Caco-2 (cell line): ENCODE results near the gene ASXL1. TPM values are rescaled to one million over a fixed set of nuclear protein-coding genes. Genes with fewer than 3 reads are reported as not detected.

ENCODE experiments used
- BruUV-seq: library from RNA; stranded (reverse); fragments of 400-500 nt; replicated peaks from 2 replicates; lab custom pipeline; 2021; lab: Mats Ljungman, UMichigan
- CTCF ChIA-PET: fragments of 300-600 bp; sonication (Branson Sonifier 250); formaldehyde crosslinking; loops from one replicate; lab custom pipeline; 2022; ENCODE audit warnings: antibody characterized with exemption; lab: Charles Lee
- POLR2A ChIA-PET: fragments of 300-600 bp; sonication (Branson Sonifier 250); formaldehyde crosslinking; loops from one replicate; lab custom pipeline; 2022; ENCODE audit warnings: antibody characterized with exemption; lab: Charles Lee
- DNase-seq, 2 experiments: peaks; one replicate each; pipeline versions ENCODE4 v3.0.0 to v3.0.0-alpha.2; 2020 to 2022
- H3K27me3 ChIP-seq: replicated peaks from 2 replicates; pipeline ENCODE4 v1.6.0; 2011; ENCODE audit warnings: low read length; ENCODE audit not compliant: control insufficient read depth, insufficient read depth
- H3K36me3 ChIP-seq: 2 replicates; pipeline ENCODE4 v1.5.1; 2011; ENCODE audit warnings: low read length; ENCODE audit not compliant: control insufficient read depth, insufficient read depth
- H3K4me1 ChIP-seq: fragments of 250-450 bp; sonication (Bioruptor Pico); 2 replicates; pipeline ENCODE4 v1.5.1; 2020; ENCODE audit warnings: mild to moderate bottlenecking
- H3K4me3 ChIP-seq: 2 replicates; pipeline ENCODE4 v1.5.1; 2011; ENCODE audit warnings: low read depth, mild to moderate bottlenecking, control low read depth, low read length
- H3K9me3 ChIP-seq: fragments of 250-450 bp; sonication (Bioruptor Pico); 2 replicates; pipeline ENCODE4 v1.5.1; 2020; ENCODE audit warnings: mild to moderate bottlenecking, moderate library complexity
- H3K27ac Mint-ChIP-seq: one replicate; pipeline ENCODE4 v1.8.0; 2022; ENCODE audit warnings: mixed read lengths; ENCODE audit not compliant: unreplicated experiment
- H3K27me3 Mint-ChIP-seq: one replicate; pipeline ENCODE4 v1.8.0; 2022; ENCODE audit warnings: mixed read lengths; ENCODE audit not compliant: insufficient read depth, unreplicated experiment
- H3K36me3 Mint-ChIP-seq: one replicate; pipeline ENCODE4 v1.8.0; 2022; ENCODE audit warnings: mild to moderate bottlenecking, mixed read lengths; ENCODE audit not compliant: insufficient read depth, unreplicated experiment
- H3K4me1 Mint-ChIP-seq: one replicate; pipeline ENCODE4 v1.8.0; 2022; ENCODE audit warnings: low read depth, mixed read lengths; ENCODE audit not compliant: unreplicated experiment
- H3K4me3 Mint-ChIP-seq: one replicate; pipeline ENCODE4 v1.8.0; 2022; ENCODE audit warnings: mild to moderate bottlenecking, moderate library complexity, mixed read lengths; ENCODE audit not compliant: unreplicated experiment
- H3K9me3 Mint-ChIP-seq: one replicate; pipeline ENCODE4 v1.8.0; 2022; ENCODE audit warnings: mixed read lengths; ENCODE audit not compliant: unreplicated experiment
- intact Hi-C: fragments of 100-400 bp; cut with micrococcal nuclease; formaldehyde crosslinking; loops from one replicate; pipeline ENCODE4 v1.10.0; 2022; ENCODE audit not compliant: unreplicated experiment
- total RNA-seq: library from RNA; stranded (reverse); gene quantifications from 2 replicates; pipeline ENCODE4 v1.2.3, GENCODE V29; 2022
- TF ChIP-seq, protein P1 (sequence below), 2 experiments: fragments of 200-600 bp in 1 of 2; IDR thresholded peaks; 1 replicate in 1 of 2; 2 replicates in 1 of 2; pipeline versions ENCODE4 v1.5.1 to v1.8.0; 2011 to 2022; ENCODE audit warnings: antibody characterized with exemption in 1 of 2, control low read depth in 1 of 2, inconsistent platforms in 1 of 2, low read depth in 1 of 2, low read length in 1 of 2, mild to moderate bottlenecking in 1 of 2, moderate library complexity in 1 of 2; ENCODE audit not compliant: insufficient read depth in 1 of 2, severe bottlenecking in 1 of 2, unreplicated experiment in 1 of 2

The ASXL1 gene
- total RNA-seq, 1 experiment from 2014 or later = 226 TPM

GRCh38 chr20:32433311-32434021, 75.3 kb downstream of the ASXL1 start:
- ChIA-PET CTCF (no interaction called here), POLR2A (no interaction called here)
- Mint-ChIP-seq H3K4me1 (no peaks in the 10 kb centered on the region), H3K27me3 (no peaks in the 10 kb centered on the region), H3K9me3 (no peaks in the 10 kb centered on the region), H3K27ac (no peak overlapping the region), H3K36me3 (peaks cover 97% of the 10 kb centered on the region), H3K4me3 (no peak overlapping the region)
- no peaks in the 10 kb centered on the region for H3K9me3 ChIP-seq
- peaks cover 33% of the 10 kb centered on the region for H3K36me3 ChIP-seq
- TF ChIP-seq, protein P1, sequence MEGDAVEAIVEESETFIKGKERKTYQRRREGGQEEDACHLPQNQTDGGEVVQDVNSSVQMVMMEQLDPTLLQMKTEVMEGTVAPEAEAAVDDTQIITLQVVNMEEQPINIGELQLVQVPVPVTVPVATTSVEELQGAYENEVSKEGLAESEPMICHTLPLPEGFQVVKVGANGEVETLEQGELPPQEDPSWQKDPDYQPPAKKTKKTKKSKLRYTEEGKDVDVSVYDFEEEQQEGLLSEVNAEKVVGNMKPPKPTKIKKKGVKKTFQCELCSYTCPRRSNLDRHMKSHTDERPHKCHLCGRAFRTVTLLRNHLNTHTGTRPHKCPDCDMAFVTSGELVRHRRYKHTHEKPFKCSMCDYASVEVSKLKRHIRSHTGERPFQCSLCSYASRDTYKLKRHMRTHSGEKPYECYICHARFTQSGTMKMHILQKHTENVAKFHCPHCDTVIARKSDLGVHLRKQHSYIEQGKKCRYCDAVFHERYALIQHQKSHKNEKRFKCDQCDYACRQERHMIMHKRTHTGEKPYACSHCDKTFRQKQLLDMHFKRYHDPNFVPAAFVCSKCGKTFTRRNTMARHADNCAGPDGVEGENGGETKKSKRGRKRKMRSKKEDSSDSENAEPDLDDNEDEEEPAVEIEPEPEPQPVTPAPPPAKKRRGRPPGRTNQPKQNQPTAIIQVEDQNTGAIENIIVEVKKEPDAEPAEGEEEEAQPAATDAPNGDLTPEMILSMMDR (IDR thresholded peaks at IDR 0.05; ENCODE audit: insufficient read depth in 1 of 2, low read depth in 1 of 2, low read length in 1 of 2, severe bottlenecking in 1 of 2, unreplicated experiment in 1 of 2) = no peak
- intact Hi-C loops = no loop called here
- H3K4me1 ChIP-seq = no peaks in the 10 kb centered on the region
- DNase-seq = peak in 1 of 2 experiments; percentile 34
- no peaks in the 10 kb centered on the region for H3K27me3 ChIP-seq
- BruUV-seq = TSS peak; percentile 23
- no peak overlapping the region for H3K4me3 ChIP-seq

DNA sequence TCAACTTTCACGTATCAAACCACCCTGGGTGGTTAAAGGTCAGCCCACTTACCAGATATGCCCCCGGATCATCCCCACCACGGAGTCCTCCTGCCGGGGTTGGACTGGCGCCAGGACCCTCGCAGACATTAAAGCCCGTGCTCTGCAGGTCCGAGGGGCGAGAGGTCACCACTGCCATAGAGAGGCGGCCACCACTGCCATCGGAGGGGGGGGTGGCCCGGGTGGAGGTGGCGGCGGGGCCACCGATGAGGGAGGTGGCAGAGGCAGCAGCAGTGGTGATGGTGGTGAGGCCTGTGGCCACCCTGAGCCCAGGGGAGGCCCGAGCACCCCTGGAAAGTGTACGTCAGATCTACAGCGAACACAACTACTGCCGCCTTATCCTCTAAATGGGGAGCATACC, 76.3 kb downstream of the ASXL1 start:
- H3K36me3 Mint-ChIP-seq = peaks cover 97% of the 10 kb centered on the region
- Histone ChIP-seq H3K36me3 (peaks cover 30% of the 10 kb centered on the region), H3K4me1 (no peaks in the 10 kb centered on the region), H3K27me3 (no peaks in the 10 kb centered on the region), H3K9me3 (no peaks in the 10 kb centered on the region), H3K4me3 (no peak overlapping the region)
- ChIA-PET POLR2A (no interaction called here), CTCF (no interaction called here)
- H3K4me1 Mint-ChIP-seq = no peaks in the 10 kb centered on the region
- no TSS peak for BruUV-seq
- H3K27ac Mint-ChIP-seq = no peak overlapping the region
- intact Hi-C loops = no loop called here
- no peaks in the 10 kb centered on the region for H3K27me3 Mint-ChIP-seq
- TF ChIP-seq, protein P1 (IDR thresholded peaks at IDR 0.05; ENCODE audit: insufficient read depth in 1 of 2, low read depth in 1 of 2, low read length in 1 of 2, severe bottlenecking in 1 of 2, unreplicated experiment in 1 of 2) = no peak
- no peak overlapping the region for H3K4me3 Mint-ChIP-seq
- DNase-seq = no peak
- no peaks in the 10 kb centered on the region for H3K9me3 Mint-ChIP-seq

GRCh38 chr20:32435449-32436107, 77.4 kb downstream of the ASXL1 start:
- TF ChIP-seq, protein P1 (IDR thresholded peaks at IDR 0.05; ENCODE audit: insufficient read depth in 1 of 2, low read depth in 1 of 2, low read length in 1 of 2, severe bottlenecking in 1 of 2, unreplicated experiment in 1 of 2) = no peak
- peaks cover 30% of the 10 kb centered on the region for H3K36me3 ChIP-seq
- no peaks in the 10 kb centered on the region for H3K9me3 ChIP-seq
- CTCF ChIA-PET = no interaction called here
- POLR2A ChIA-PET = no interaction called here
- intact Hi-C loops = loop anchor here (5.0 kb wide), 1 partner anchor 78 kb away; the partner anchor contains the start of gene ASXL1
- no peaks in the 10 kb centered on the region for H3K4me1 Mint-ChIP-seq
- no peaks in the 10 kb centered on the region for H3K27me3 Mint-ChIP-seq
- no peak overlapping the region for H3K27ac Mint-ChIP-seq
- BruUV-seq = no TSS peak
- DNase-seq = peak in 1 of 2 experiments; percentile 40
- no peaks in the 10 kb centered on the region for H3K9me3 Mint-ChIP-seq
- no peaks in the 10 kb centered on the region for H3K27me3 ChIP-seq
- no peaks in the 10 kb centered on the region for H3K4me1 ChIP-seq
- no peak overlapping the region for H3K4me3 Mint-ChIP-seq
- peaks cover 96% of the 10 kb centered on the region for H3K36me3 Mint-ChIP-seq
- no peak overlapping the region for H3K4me3 ChIP-seq
